GM12878 (cell line): Measurements from ENCODE around the gene WNK1. TPM values are rescaled to one million over a fixed set of nuclear protein-coding genes. Genes with fewer than 3 reads are reported as not detected.

Source experiments
- ATAC-seq: fragments of 200-7000 bp; cut with Tn5 transposase; 3 replicates; pipeline ENCODE4 v1.9.1; 2020; ENCODE audit warnings: mild to moderate bottlenecking, moderate library complexity
- BruUV-seq: library from RNA; stranded (reverse); fragments of 400-500 nt; replicated peaks from 2 replicates; lab custom pipeline; 2021; lab: Mats Ljungman, UMichigan
- CTCF ChIA-PET: fragments of 300-600 bp; sonication (Branson Sonifier 250); formaldehyde crosslinking; extraction: SDS; loops from one replicate; lab custom pipeline; 2021; ENCODE audit warnings: inconsistent platforms; lab: Yijun Ruan, JAX
- POLR2A ChIA-PET: fragments of 350-600 bp; formaldehyde crosslinking; extraction: SDS; loops from one replicate; lab custom pipeline; 2021; ENCODE audit warnings: inconsistent platforms; lab: Charles Lee
- RAD21 ChIA-PET: fragments of 300-600 bp; sonication (Branson Sonifier 250); formaldehyde crosslinking; loops from one replicate; lab custom pipeline; 2023; ENCODE audit warnings: antibody characterized with exemption; ENCODE audit not compliant: unreplicated experiment; lab: Charles Lee
- SMC1A ChIA-PET: fragments of 300-600 bp; sonication (Branson Sonifier 250); formaldehyde crosslinking; loops from one replicate; lab custom pipeline; 2023; ENCODE audit not compliant: unreplicated experiment, uncharacterized antibody; lab: Charles Lee
- DNase-seq: peaks from one replicate; pipeline ENCODE4 v3.0.0-alpha.2; 2011; ENCODE audit warnings: low read depth, low spot score
- FAIRE-seq: peaks from 3 replicates; lab custom pipeline; 2011; peaks lifted over from hg19 to GRCh38; lab: Jason Lieb, UNC
- H2AFZ ChIP-seq: 2 replicates; pipeline ENCODE4 v1.6.0; 2011; ENCODE audit warnings: low read depth, low read length, control low read depth; ENCODE audit not compliant: control insufficient read depth
- H3K27ac ChIP-seq: 2 replicates; pipeline ENCODE4 v1.5.1; 2011; ENCODE audit warnings: control low read depth; ENCODE audit not compliant: control insufficient read depth, insufficient read depth
- H3K27me3 ChIP-seq, 2 experiments: replicated peaks in 1 of 2; 2 replicates each; pipeline versions ENCODE4 v1.6.0 to v1.6.1; 2011; ENCODE audit warnings: low read length in 1 of 2; ENCODE audit not compliant: control insufficient read depth in 2 of 2, insufficient read depth in 2 of 2
- H3K36me3 ChIP-seq, 2 experiments: 2 replicates each; pipeline ENCODE4 v1.5.1; 2011; ENCODE audit warnings: low read length in 1 of 2; ENCODE audit not compliant: control insufficient read depth in 2 of 2, insufficient read depth in 2 of 2
- H3K4me1 ChIP-seq: 2 replicates; pipeline ENCODE4 v1.6.1; 2011; ENCODE audit warnings: mild to moderate bottlenecking, low read length, moderate library complexity, mixed read lengths; ENCODE audit not compliant: control insufficient read depth, insufficient read depth
- H3K4me2 ChIP-seq: 2 replicates; pipeline ENCODE4 v1.6.0; 2011; ENCODE audit warnings: control low read depth; ENCODE audit not compliant: control insufficient read depth, insufficient read depth
- H3K4me3 ChIP-seq: fragments of 200-600 bp; sonication (generic); 2 replicates; pipeline ENCODE4 v1.5.1; 2016
- H3K79me2 ChIP-seq: 2 replicates; pipeline ENCODE4 v1.6.0; 2011; ENCODE audit warnings: low read length; ENCODE audit not compliant: control insufficient read depth, insufficient read depth
- H3K9ac ChIP-seq: 2 replicates; pipeline ENCODE4 v1.8.0; 2011; ENCODE audit warnings: low read length, control low read depth, mixed read lengths; ENCODE audit not compliant: control insufficient read depth, insufficient read depth
- H3K9me3 ChIP-seq: replicated peaks from 3 replicates; pipeline ENCODE4 v1.5.1; 2011; ENCODE audit warnings: mild to moderate bottlenecking, low read length; ENCODE audit not compliant: control insufficient read depth, insufficient read depth
- H4K20me1 ChIP-seq: 2 replicates; pipeline ENCODE4 v1.6.0; 2011; ENCODE audit not compliant: control insufficient read depth, insufficient read depth
- BRCA1 ChIP-seq: IDR thresholded peaks from 2 replicates; pipeline ENCODE4 v1.6.1; 2011; ENCODE audit warnings: low read depth, low read length, improper control_type of control experiment
- HDAC6 ChIP-seq: fragments of 200-600 bp; sonication (generic); IDR thresholded peaks from one replicate; pipeline ENCODE4 v1.8.0; 2017; ENCODE audit warnings: antibody characterized with exemption; ENCODE audit not compliant: unreplicated experiment
- IKZF1 ChIP-seq: fragments of 450-650 bp; conservative IDR thresholded peaks from 2 replicates; pipeline ENCODE4 v1.6.1; 2017; ENCODE audit warnings: antibody characterized with exemption, mild to moderate bottlenecking
- IRF4 ChIP-seq: IDR thresholded peaks from 2 replicates; pipeline ENCODE4 v1.6.1; 2011; ENCODE audit warnings: low read depth, low read length
- MEF2A ChIP-seq: IDR thresholded peaks from 2 replicates; pipeline ENCODE4 v1.6.1; 2011; ENCODE audit warnings: low read depth, mild to moderate bottlenecking, low read length, moderate library complexity; ENCODE audit not compliant: insufficient read depth
- NFIC ChIP-seq: IDR thresholded peaks from 2 replicates; pipeline ENCODE4 v1.6.1; 2012; ENCODE audit warnings: low read depth, mild to moderate bottlenecking, inconsistent platforms, low read length, moderate library complexity
- NFYB ChIP-seq: IDR thresholded peaks from 2 replicates; pipeline ENCODE4 v1.6.1; 2011; ENCODE audit warnings: low read depth, mild to moderate bottlenecking, low read length, improper control_type of control experiment, moderate library complexity; ENCODE audit not compliant: insufficient read depth
- RAD21 ChIP-seq: IDR thresholded peaks from 2 replicates; pipeline ENCODE4 v1.6.1; 2011; ENCODE audit warnings: mild to moderate bottlenecking, low read depth, low read length, moderate library complexity; ENCODE audit not compliant: insufficient read depth
- RCOR1 ChIP-seq: conservative IDR thresholded peaks from 2 replicates; pipeline ENCODE4 v1.6.1; 2012; ENCODE audit warnings: low read depth, low read length, improper control_type of control experiment
- SMAD1 ChIP-seq: fragments of 450-650 bp; IDR thresholded peaks from 2 replicates; pipeline ENCODE4 v1.6.1; 2018; ENCODE audit warnings: mild to moderate bottlenecking, low read depth; ENCODE audit not compliant: partially characterized antibody
- TCF3 ChIP-seq: IDR thresholded peaks from 2 replicates; pipeline ENCODE4 v1.6.1; 2012; ENCODE audit warnings: low read depth, mild to moderate bottlenecking, low read length, borderline replicate concordance; ENCODE audit not compliant: insufficient read depth
- ZNF622 ChIP-seq: fragments of 450-650 bp; IDR thresholded peaks from 2 replicates; pipeline ENCODE4 v1.6.1; 2017; ENCODE audit warnings: mild to moderate bottlenecking, inconsistent platforms
- ZZZ3 ChIP-seq: IDR thresholded peaks from 2 replicates; pipeline ENCODE4 v1.6.1; 2011; ENCODE audit warnings: low read depth; ENCODE audit not compliant: control insufficient read depth, insufficient read length
- WGBS: methylation state at CpG from one replicate; pipeline ENCODE4 v1.1.6; 2016; ENCODE audit warnings: low lambda C conversion rate; ENCODE audit not compliant: insufficient replicate concordance, insufficient coverage; ENCODE audit errors: missing lambda C conversion rate; 5-methylcytosine and 5-hydroxymethylcytosine counted together
- in situ Hi-C: fragments of 300-500 bp; cut with MboI; formaldehyde crosslinking; loops from 9 replicates; pipeline ENCODE4 v1.14.3; 2018; ENCODE audit warnings: mixed read lengths
- intact Hi-C: fragments of 100-400 bp; cut with micrococcal nuclease; formaldehyde crosslinking; loops from one replicate; pipeline ENCODE4 v1.14.2; 2022; ENCODE audit not compliant: unreplicated experiment
- polyA plus RNA-seq, 11 experiments: library from polyadenylated mRNA; depleted of rRNA in 4 of 11; unstranded in 6 of 11; stranded (reverse) in 5 of 11; fragments of >200 nt; fragmentation: Nextera tagmentation in 4 of 11; fragmentation: Illumina TruSeq in 1 of 11; extraction: Ambion mirVana in 4 of 11; extraction: Trizol in 1 of 11; gene quantifications; 1 replicate in 1 of 11; 2 replicates in 10 of 11; pipeline versions ENCODE4 v1.2.1 to v1.2.3, GENCODE V29; 2011 to 2016; ENCODE audit warnings: inconsistent platforms in 2 of 11, missing spikeins in 2 of 11, low read depth in 1 of 11
- total RNA-seq, 4 experiments: library from RNA; depleted of rRNA in 3 of 4; stranded (reverse); fragments of >200 nt in 3 of 4; fragmentation: Illumina TruSeq in 1 of 4; extraction: Trizol in 1 of 4; gene quantifications; 2 replicates each; pipeline versions ENCODE4 v1.2.1 to v1.2.3, GENCODE V29; 2013 to 2021
- TF ChIP-seq, protein P1 (sequence below): IDR thresholded peaks from 2 replicates; pipeline ENCODE4 v1.6.1; 2011; ENCODE audit warnings: low read depth, mild to moderate bottlenecking, low read length, moderate library complexity, borderline replicate concordance; ENCODE audit errors: extremely low read depth
- TF ChIP-seq, protein P2 (sequence below), 3 experiments: IDR thresholded peaks in 2 of 3; conservative IDR thresholded peaks in 1 of 3; 2 replicates each; pipeline ENCODE4 v1.5.1; 2011; ENCODE audit warnings: low read depth in 3 of 3, low read length in 3 of 3, mild to moderate bottlenecking in 3 of 3, control low read depth in 2 of 3, moderate library complexity in 2 of 3, inconsistent platforms in 1 of 3, mixed read lengths in 1 of 3; ENCODE audit not compliant: control insufficient read depth in 2 of 3, insufficient read depth in 1 of 3; ENCODE audit errors: extremely low read depth in 1 of 3
- TF ChIP-seq, protein P3 (sequence below): fragments of 450-650 bp; formaldehyde crosslinking; IDR thresholded peaks from 2 replicates; pipeline ENCODE4 v1.4.0; 2020; ENCODE audit warnings: mild to moderate bottlenecking, moderate library complexity

Gene WNK1
- total and polyA plus RNA-seq, 10 of the 15 experiments (the other 5 are each of a cell fraction or from before 2014, with no cell fraction given): 9.6 to 151 (median 86.6) TPM

DNA sequence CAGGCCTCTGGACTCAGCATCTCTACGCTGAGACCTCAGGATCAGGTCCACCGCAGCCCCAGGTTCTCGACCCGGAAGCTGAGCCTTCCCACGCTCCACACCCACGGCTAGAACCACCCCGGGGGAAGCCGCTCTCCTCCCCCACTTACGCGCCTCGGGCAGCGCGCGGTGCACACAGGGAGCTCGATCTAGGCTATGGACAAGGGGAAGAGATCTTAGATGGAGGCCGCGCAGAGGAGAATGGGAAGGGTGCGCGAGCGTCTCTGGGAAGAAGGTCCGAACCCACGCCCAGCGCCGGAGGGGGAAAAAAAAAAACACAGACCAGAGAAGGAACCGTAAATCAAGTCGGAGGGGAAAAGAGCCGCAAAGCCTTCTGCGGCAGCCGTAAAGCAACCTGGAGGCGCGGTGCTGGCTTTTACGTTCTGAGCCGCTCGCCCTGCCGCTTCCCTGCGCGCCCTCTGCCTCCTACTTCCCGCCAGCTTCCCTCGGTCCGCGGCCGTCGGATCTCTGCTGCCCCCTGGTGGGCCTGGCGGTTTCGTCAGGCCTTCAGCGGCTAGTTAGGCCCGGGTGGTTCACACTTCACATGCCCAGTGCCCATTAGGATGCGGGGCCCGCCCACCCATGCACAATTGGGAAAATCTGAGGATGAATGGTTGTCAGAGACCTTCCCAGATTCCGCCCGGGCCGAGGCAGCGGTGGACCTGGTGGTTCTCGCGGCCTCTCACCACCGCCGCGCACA, 197.2 kb downstream of the WNK1 start, which contains the start of gene RAD52:
TSS of gene RAD52 (minus strand) at position 242 of the 739 bp plus-strand sequence. CDS start 16,636 bp downstream, outside the sequence.
- under 1% methylated on average over 54 of the region's 58 CpGs for WGBS
- H4K20me1 ChIP-seq: no peaks in the 10 kb centered on the region
- no peaks in the 10 kb centered on the region for H3K9me3 ChIP-seq
- ChIA-PET RAD21 (interaction anchor here (0.6 to 2.2 kb wide), 27 partner anchors 9 to 644 kb away, joined by 3 to 13 read pairs (median 4); partner anchors contain the start of genes ERC1 and WNK1), POLR2A (interaction anchor here (0.7 to 1.1 kb wide), 3 partner anchors 9 to 199 kb away, joined by 3 to 5 read pairs (median 3); no protein-coding TSS in a partner anchor), CTCF (interaction anchor here (0.6 to 2.4 kb wide), 30 partner anchors 10 to 634 kb away, joined by 3 to 13 read pairs (median 4); no protein-coding TSS in a partner anchor), SMC1A (interaction anchor here (0.6 to 1.4 kb wide), 15 partner anchors 9 to 379 kb away, joined by 3 to 6 read pairs (median 4); no protein-coding TSS in a partner anchor)
- peak within 1 kb of the TSS; percentile 90 for H3K4me2 ChIP-seq
- H3K27ac ChIP-seq: peak within 1 kb of the TSS; percentile 85
- peaks cover 6% of the 10 kb centered on the region for H3K4me1 ChIP-seq
- ATAC-seq: peak; percentile 91
- FAIRE-seq: peak; percentile 99
- no peaks in the 10 kb centered on the region for H3K36me3 ChIP-seq
- peak within 1 kb of the TSS; percentile 97 for H2AFZ ChIP-seq
- peak; percentile 96 for DNase-seq
- in situ Hi-C loops (loop anchor here (5.0 kb wide), 1 partner anchor 372 kb away; no protein-coding TSS in a partner anchor), intact Hi-C loops (loop anchor here (2.0 to 5.0 kb wide), 4 partner anchors 127 to 381 kb away; no protein-coding TSS in a partner anchor)
- peaks cover 35% of the 10 kb centered on the region for H3K79me2 ChIP-seq
- no peaks in the 10 kb centered on the region for H3K27me3 ChIP-seq
- no TSS peak for BruUV-seq
- H3K4me3 ChIP-seq: peak within 1 kb of the TSS; percentile 91
- H3K9ac ChIP-seq: peak within 1 kb of the TSS; percentile 81
- TF ChIP-seq RAD21 (peak; percentile 90), RCOR1 (peak; percentile 68; the same call in 1 of the 2 replicates), ZZZ3 (no peak), IKZF1 (peak; percentile 99), TCF3 (peak; percentile 64; the same call in 1 of the 2 replicates), ZNF622 (no peak), NFIC (0 out of 2 replicates have a peak, but pooled peaks have one; percentile 23), BRCA1 (no peak), IRF4 (no peak), SMAD1 (peak; percentile 68), HDAC6 (no peak), MEF2A (0 out of 2 replicates have a peak, but pooled peaks have one; percentile 34), NFYB (no peak)
- TF ChIP-seq, protein P1, sequence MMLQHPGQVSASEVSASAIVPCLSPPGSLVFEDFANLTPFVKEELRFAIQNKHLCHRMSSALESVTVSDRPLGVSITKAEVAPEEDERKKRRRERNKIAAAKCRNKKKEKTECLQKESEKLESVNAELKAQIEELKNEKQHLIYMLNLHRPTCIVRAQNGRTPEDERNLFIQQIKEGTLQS: peak; percentile 93
- TF ChIP-seq, protein P2, sequence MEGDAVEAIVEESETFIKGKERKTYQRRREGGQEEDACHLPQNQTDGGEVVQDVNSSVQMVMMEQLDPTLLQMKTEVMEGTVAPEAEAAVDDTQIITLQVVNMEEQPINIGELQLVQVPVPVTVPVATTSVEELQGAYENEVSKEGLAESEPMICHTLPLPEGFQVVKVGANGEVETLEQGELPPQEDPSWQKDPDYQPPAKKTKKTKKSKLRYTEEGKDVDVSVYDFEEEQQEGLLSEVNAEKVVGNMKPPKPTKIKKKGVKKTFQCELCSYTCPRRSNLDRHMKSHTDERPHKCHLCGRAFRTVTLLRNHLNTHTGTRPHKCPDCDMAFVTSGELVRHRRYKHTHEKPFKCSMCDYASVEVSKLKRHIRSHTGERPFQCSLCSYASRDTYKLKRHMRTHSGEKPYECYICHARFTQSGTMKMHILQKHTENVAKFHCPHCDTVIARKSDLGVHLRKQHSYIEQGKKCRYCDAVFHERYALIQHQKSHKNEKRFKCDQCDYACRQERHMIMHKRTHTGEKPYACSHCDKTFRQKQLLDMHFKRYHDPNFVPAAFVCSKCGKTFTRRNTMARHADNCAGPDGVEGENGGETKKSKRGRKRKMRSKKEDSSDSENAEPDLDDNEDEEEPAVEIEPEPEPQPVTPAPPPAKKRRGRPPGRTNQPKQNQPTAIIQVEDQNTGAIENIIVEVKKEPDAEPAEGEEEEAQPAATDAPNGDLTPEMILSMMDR (IDR thresholded peaks at IDR 0.05 in 2 of 3, conservative IDR thresholded peaks at IDR 0.05 in 1 of 3; ENCODE audit: control insufficient read depth in 2 of 3, extremely low read depth in 1 of 3, insufficient read depth in 1 of 3, low read depth in 3 of 3, low read length in 3 of 3): peak; percentile 91 to 93 (median 93)
- TF ChIP-seq, protein P3, sequence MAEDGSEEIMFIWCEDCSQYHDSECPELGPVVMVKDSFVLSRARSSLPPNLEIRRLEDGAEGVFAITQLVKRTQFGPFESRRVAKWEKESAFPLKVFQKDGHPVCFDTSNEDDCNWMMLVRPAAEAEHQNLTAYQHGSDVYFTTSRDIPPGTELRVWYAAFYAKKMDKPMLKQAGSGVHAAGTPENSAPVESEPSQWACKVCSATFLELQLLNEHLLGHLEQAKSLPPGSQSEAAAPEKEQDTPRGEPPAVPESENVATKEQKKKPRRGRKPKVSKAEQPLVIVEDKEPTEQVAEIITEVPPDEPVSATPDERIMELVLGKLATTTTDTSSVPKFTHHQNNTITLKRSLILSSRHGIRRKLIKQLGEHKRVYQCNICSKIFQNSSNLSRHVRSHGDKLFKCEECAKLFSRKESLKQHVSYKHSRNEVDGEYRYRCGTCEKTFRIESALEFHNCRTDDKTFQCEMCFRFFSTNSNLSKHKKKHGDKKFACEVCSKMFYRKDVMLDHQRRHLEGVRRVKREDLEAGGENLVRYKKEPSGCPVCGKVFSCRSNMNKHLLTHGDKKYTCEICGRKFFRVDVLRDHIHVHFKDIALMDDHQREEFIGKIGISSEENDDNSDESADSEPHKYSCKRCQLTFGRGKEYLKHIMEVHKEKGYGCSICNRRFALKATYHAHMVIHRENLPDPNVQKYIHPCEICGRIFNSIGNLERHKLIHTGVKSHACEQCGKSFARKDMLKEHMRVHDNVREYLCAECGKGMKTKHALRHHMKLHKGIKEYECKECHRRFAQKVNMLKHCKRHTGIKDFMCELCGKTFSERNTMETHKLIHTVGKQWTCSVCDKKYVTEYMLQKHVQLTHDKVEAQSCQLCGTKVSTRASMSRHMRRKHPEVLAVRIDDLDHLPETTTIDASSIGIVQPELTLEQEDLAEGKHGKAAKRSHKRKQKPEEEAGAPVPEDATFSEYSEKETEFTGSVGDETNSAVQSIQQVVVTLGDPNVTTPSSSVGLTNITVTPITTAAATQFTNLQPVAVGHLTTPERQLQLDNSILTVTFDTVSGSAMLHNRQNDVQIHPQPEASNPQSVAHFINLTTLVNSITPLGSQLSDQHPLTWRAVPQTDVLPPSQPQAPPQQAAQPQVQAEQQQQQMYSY (CRISPR knock-in tag): no peak
